ENCODE results near the gene TCF7L1.

TCF7L1 gene

DNA sequence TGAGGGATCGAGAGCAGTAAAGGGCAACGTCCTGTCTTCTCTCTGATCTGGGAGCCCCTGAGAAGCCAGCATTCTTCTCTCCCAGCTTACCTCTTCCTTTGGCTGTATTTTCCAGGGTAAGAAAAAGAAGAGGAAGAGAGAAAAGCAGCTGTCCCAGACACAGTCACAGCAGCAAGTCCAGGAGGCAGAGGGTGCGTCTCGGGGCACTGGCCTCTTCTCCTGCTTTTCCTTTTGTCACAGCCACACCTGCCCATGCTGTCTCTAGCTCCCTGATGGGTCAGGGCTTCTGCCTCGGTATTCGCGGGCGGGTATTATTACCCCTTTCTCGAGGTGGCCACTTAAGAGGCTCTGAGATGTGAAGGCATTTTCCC lies 174.3 kb downstream of the TCF7L1 start:
- CTCF ChIA-PET, result interaction anchor here (1.0 to 4.4 kb wide), 2 partner anchors 8 to 10 kb away, joined by 3 to 33 read pairs; no protein-coding TSS in a partner anchor
- H3K4me3 ChIP-seq (ENCODE audit: control insufficient read depth in 1 of 7, extremely low read depth in 1 of 7, insufficient read depth in 4 of 7, low read depth in 2 of 7, low read length in 6 of 7), result peak overlapping the region in 2 of 7 experiments; percentile 43 to 47
- H3K36me3 ChIP-seq (ENCODE audit: control insufficient read depth in 4 of 4, insufficient read depth in 4 of 4, low read length in 3 of 4), result no peaks in the 10 kb centered on the region
- peaks cover 5 to 26% (median 24%) of the 10 kb centered on the region in 4 experiments for H3K4me1 ChIP-seq (ENCODE audit: control extremely low read depth in 1 of 4, control insufficient read depth in 4 of 4, insufficient read depth in 4 of 4, low read length in 3 of 4)
- no peak overlapping the region for H3K27ac ChIP-seq (ENCODE audit: insufficient read depth in 1 of 2, low read depth in 1 of 2, low read length in 2 of 2, poor library complexity in 1 of 2, severe bottlenecking in 2 of 2)
- DNase-seq, result no peak
- 83% methylated on average over 9 of the region's 9 CpGs for WGBS (ENCODE audit: insufficient coverage)
- H3K9me3 ChIP-seq (ENCODE audit: control extremely low read depth in 1 of 5, control insufficient read depth in 4 of 5, insufficient read depth in 2 of 5, low read depth in 1 of 5, low read length in 4 of 5), result no peaks in the 10 kb centered on the region
- peaks cover 0 to 2% (median 0%) of the 10 kb centered on the region in 5 experiments for H3K27me3 ChIP-seq (replicated peaks in 2 of 5; ENCODE audit: control insufficient read depth in 4 of 5, insufficient read depth in 5 of 5, low read length in 4 of 5)
- POLR2A ChIA-PET, result no interaction called here

DNA sequence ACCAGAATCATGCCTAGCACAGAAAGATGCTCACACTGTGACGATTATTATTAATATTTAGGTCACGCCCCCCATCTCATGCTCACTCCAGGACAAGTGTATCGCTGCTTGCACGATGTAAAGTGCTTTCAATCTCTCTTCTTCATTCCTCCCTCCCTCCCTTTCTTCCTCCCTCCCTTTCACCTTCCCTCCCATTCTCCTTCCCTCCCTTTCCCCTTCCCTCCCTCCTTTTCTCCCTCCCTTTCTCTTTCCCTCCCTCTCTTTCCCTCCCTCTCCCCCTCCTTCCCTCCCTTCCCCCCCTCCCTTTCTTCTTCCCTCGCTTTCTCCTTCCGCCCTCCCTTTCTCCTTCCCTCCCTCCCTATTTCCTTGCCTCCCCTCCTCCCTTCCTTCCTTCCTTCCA lies 175.0 kb downstream of the TCF7L1 start:
- H3K27me3 ChIP-seq (replicated peaks in 2 of 5; ENCODE audit: control insufficient read depth in 4 of 5, insufficient read depth in 5 of 5, low read length in 4 of 5), result peaks cover 0 to 2% (median 0%) of the 10 kb centered on the region in 5 experiments
- CTCF ChIA-PET, result interaction anchor here (4.4 kb wide), 1 partner anchor 8 kb away, joined by 33 read pairs; no protein-coding TSS in a partner anchor
- no peaks in the 10 kb centered on the region for H3K9me3 ChIP-seq (ENCODE audit: control extremely low read depth in 1 of 5, control insufficient read depth in 4 of 5, insufficient read depth in 2 of 5, low read depth in 1 of 5, low read length in 4 of 5)
- POLR2A ChIA-PET, result no interaction called here
- H3K4me3 ChIP-seq (ENCODE audit: control insufficient read depth in 1 of 7, extremely low read depth in 1 of 7, insufficient read depth in 4 of 7, low read depth in 2 of 7, low read length in 6 of 7), result no peak overlapping the region
- no peak overlapping the region for H3K27ac ChIP-seq (ENCODE audit: insufficient read depth in 1 of 2, low read depth in 1 of 2, low read length in 2 of 2, poor library complexity in 1 of 2, severe bottlenecking in 2 of 2)
- no peaks in the 10 kb centered on the region for H3K36me3 ChIP-seq (ENCODE audit: control insufficient read depth in 4 of 4, insufficient read depth in 4 of 4, low read length in 3 of 4)
- 97% methylated on average over 4 of the region's 6 CpGs for WGBS (ENCODE audit: insufficient coverage)
- H3K4me1 ChIP-seq (ENCODE audit: control extremely low read depth in 1 of 4, control insufficient read depth in 4 of 4, insufficient read depth in 4 of 4, low read length in 3 of 4), result peaks cover 5 to 26% (median 24%) of the 10 kb centered on the region in 4 experiments
- no peak for DNase-seq

GRCh38 chr2:85308896-85309555 lies 175.8 kb downstream of the TCF7L1 start:
- 33% methylated on average over 10 of the region's 15 CpGs for WGBS (ENCODE audit: insufficient coverage)
- peak overlapping the region in 3 of 7 experiments; percentile 44 to 62 (median 61) for H3K4me3 ChIP-seq (ENCODE audit: control insufficient read depth in 1 of 7, extremely low read depth in 1 of 7, insufficient read depth in 4 of 7, low read depth in 2 of 7, low read length in 6 of 7)
- peaks cover 0 to 8% (median 1%) of the 10 kb centered on the region in 4 experiments for H3K36me3 ChIP-seq (ENCODE audit: control insufficient read depth in 4 of 4, insufficient read depth in 4 of 4, low read length in 3 of 4)
- POLR2A ChIA-PET, result interaction anchor here (1.5 kb wide), 1 partner anchor 19 kb away, joined by 4 read pairs; the partner anchor contains the start of gene TGOLN2
- H3K27ac ChIP-seq (ENCODE audit: insufficient read depth in 1 of 2, low read depth in 1 of 2, low read length in 2 of 2, poor library complexity in 1 of 2, severe bottlenecking in 2 of 2), result no peak overlapping the region
- no peaks in the 10 kb centered on the region for H3K9me3 ChIP-seq (ENCODE audit: control extremely low read depth in 1 of 5, control insufficient read depth in 4 of 5, insufficient read depth in 2 of 5, low read depth in 1 of 5, low read length in 4 of 5)
- H3K4me1 ChIP-seq (ENCODE audit: control extremely low read depth in 1 of 4, control insufficient read depth in 4 of 4, insufficient read depth in 4 of 4, low read length in 3 of 4), result peaks cover 5 to 26% (median 24%) of the 10 kb centered on the region in 4 experiments
- CTCF ChIA-PET, result interaction anchor here (0.7 to 4.4 kb wide), 7 partner anchors 9 to 243 kb away, joined by 3 to 33 read pairs (median 3); no protein-coding TSS in a partner anchor
- peaks cover 0 to 2% (median 0%) of the 10 kb centered on the region in 5 experiments for H3K27me3 ChIP-seq (replicated peaks in 2 of 5; ENCODE audit: control insufficient read depth in 4 of 5, insufficient read depth in 5 of 5, low read length in 4 of 5)
- peak in 2 of 3 donors; percentile 33 to 54 for DNase-seq

- no peaks in the 10 kb centered on the region for H3K27me3 ChIP-seq (replicated peaks in 2 of 5; ENCODE audit: control insufficient read depth in 4 of 5, insufficient read depth in 5 of 5, low read length in 4 of 5)
- WGBS (ENCODE audit: insufficient coverage), result 45% methylated on average over 12 of the region's 19 CpGs
- CTCF ChIA-PET, result interaction anchor here (0.7 to 4.4 kb wide), 7 partner anchors 10 to 244 kb away, joined by 3 to 33 read pairs (median 3); no protein-coding TSS in a partner anchor
- H3K9me3 ChIP-seq (ENCODE audit: control extremely low read depth in 1 of 5, control insufficient read depth in 4 of 5, insufficient read depth in 2 of 5, low read depth in 1 of 5, low read length in 4 of 5), result no peaks in the 10 kb centered on the region
- POLR2A ChIA-PET, result interaction anchor here (1.5 kb wide), 1 partner anchor 18 kb away, joined by 4 read pairs; the partner anchor contains the start of gene TGOLN2
- DNase-seq, result no peak
- peak overlapping the region in 5 of 7 experiments; percentile 2 to 62 (median 44) for H3K4me3 ChIP-seq (ENCODE audit: control insufficient read depth in 1 of 7, extremely low read depth in 1 of 7, insufficient read depth in 4 of 7, low read depth in 2 of 7, low read length in 6 of 7)
- H3K36me3 ChIP-seq (ENCODE audit: control insufficient read depth in 4 of 4, insufficient read depth in 4 of 4, low read length in 3 of 4), result peaks cover 0 to 15% (median 5%) of the 10 kb centered on the region in 4 experiments
- H3K4me1 ChIP-seq (ENCODE audit: control extremely low read depth in 1 of 4, control insufficient read depth in 4 of 4, insufficient read depth in 4 of 4, low read length in 3 of 4), result peaks cover 5 to 26% (median 24%) of the 10 kb centered on the region in 4 experiments
- no peak overlapping the region for H3K27ac ChIP-seq (ENCODE audit: insufficient read depth in 1 of 2, low read depth in 1 of 2, low read length in 2 of 2, poor library complexity in 1 of 2, severe bottlenecking in 2 of 2)
Observed at GRCh38 chr2:85309699-85310321, 176.6 kb downstream of the TCF7L1 start.

GRCh38 chr2:85310330-85310729 lies 177.1 kb downstream of the TCF7L1 start:
- WGBS (ENCODE audit: insufficient coverage), result 100% methylated on average over 2 of the region's 3 CpGs
- Histone ChIP-seq H3K36me3 (ENCODE audit: control insufficient read depth in 4 of 4, insufficient read depth in 4 of 4, low read length in 3 of 4) (peaks cover 0 to 20% (median 7%) of the 10 kb centered on the region in 4 experiments), H3K27me3 (replicated peaks in 2 of 5; ENCODE audit: control insufficient read depth in 4 of 5, insufficient read depth in 5 of 5, low read length in 4 of 5) (no peaks in the 10 kb centered on the region), H3K9me3 (ENCODE audit: control extremely low read depth in 1 of 5, control insufficient read depth in 4 of 5, insufficient read depth in 2 of 5, low read depth in 1 of 5, low read length in 4 of 5) (no peaks in the 10 kb centered on the region), H3K4me1 (ENCODE audit: control extremely low read depth in 1 of 4, control insufficient read depth in 4 of 4, insufficient read depth in 4 of 4, low read length in 3 of 4) (peaks cover 5 to 26% (median 24%) of the 10 kb centered on the region in 4 experiments), H3K27ac (ENCODE audit: insufficient read depth in 1 of 2, low read depth in 1 of 2, low read length in 2 of 2, poor library complexity in 1 of 2, severe bottlenecking in 2 of 2) (no peak overlapping the region), H3K4me3 (ENCODE audit: control insufficient read depth in 1 of 7, extremely low read depth in 1 of 7, insufficient read depth in 4 of 7, low read depth in 2 of 7, low read length in 6 of 7) (peak overlapping the region in 1 of 7 experiments; percentile 62)
- ChIA-PET POLR2A (no interaction called here), CTCF (interaction anchor here (0.9 to 4.4 kb wide), 4 partner anchors 9 to 242 kb away, joined by 3 to 33 read pairs (median 12); no protein-coding TSS in a partner anchor)
- DNase-seq, result no peak

DNA sequence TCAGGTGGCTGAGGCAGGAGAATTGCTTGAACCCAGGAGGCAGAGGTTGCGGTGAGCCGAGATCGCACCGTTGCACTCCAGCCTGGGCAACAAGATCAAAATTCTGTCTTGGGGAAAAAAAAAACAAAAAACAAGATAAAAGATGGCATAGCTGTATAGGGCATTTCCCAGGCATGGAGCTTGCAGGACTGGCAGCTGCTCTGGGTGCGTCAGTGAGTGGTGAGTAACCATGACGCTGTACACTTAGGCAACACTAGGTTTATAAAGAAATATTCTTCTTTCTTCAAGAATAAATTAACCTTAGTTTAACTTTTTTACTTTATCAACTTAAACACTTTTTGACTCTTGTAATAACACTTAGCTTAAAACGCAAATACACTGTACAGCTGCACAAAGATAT lies 179.2 kb downstream of the TCF7L1 start:
- CTCF ChIA-PET, result interaction anchor here (1.4 to 1.8 kb wide), 2 partner anchors 24 to 295 kb away, joined by 3 to 4 read pairs; no protein-coding TSS in a partner anchor
- Histone ChIP-seq H3K9me3 (ENCODE audit: control extremely low read depth in 1 of 5, control insufficient read depth in 4 of 5, insufficient read depth in 2 of 5, low read depth in 1 of 5, low read length in 4 of 5) (no peaks in the 10 kb centered on the region), H3K36me3 (ENCODE audit: control insufficient read depth in 4 of 4, insufficient read depth in 4 of 4, low read length in 3 of 4) (peaks cover 2 to 34% (median 13%) of the 10 kb centered on the region in 4 experiments), H3K4me1 (ENCODE audit: control extremely low read depth in 1 of 4, control insufficient read depth in 4 of 4, insufficient read depth in 4 of 4, low read length in 3 of 4) (peaks cover 5 to 23% (median 22%) of the 10 kb centered on the region in 4 experiments), H3K27ac (ENCODE audit: insufficient read depth in 1 of 2, low read depth in 1 of 2, low read length in 2 of 2, poor library complexity in 1 of 2, severe bottlenecking in 2 of 2) (no peak overlapping the region), H3K4me3 (ENCODE audit: control insufficient read depth in 1 of 7, extremely low read depth in 1 of 7, insufficient read depth in 4 of 7, low read depth in 2 of 7, low read length in 6 of 7) (no peak overlapping the region), H3K27me3 (replicated peaks in 2 of 5; ENCODE audit: control insufficient read depth in 4 of 5, insufficient read depth in 5 of 5, low read length in 4 of 5) (no peaks in the 10 kb centered on the region)
- no peak for DNase-seq
- 90% methylated on average over 6 of the region's 7 CpGs for WGBS (ENCODE audit: insufficient coverage)
- POLR2A ChIA-PET, result no interaction called here

Data from common myeloid progenitor, CD34-positive (primary cell).